Mucosa of descending colon (tissue), 3 donors: Measurements from ENCODE around the gene AP4E1. TPM values are rescaled to one million over a fixed set of nuclear protein-coding genes. Genes with fewer than 3 reads are reported as not detected.

ENCODE experiments used
- ATAC-seq: fragments of 200-7000 bp; cut with Tn5 transposase; one replicate; pipeline ENCODE4 v1.9.1; 2020; ENCODE audit warnings: mild to moderate bottlenecking, moderate library complexity
- DNase-seq, 3 donors: peaks; one replicate each; pipeline ENCODE4 v3.0.0-alpha.2; 2020
- H3K36me3 ChIP-seq: fragments of 200-600 bp; one replicate; pipeline ENCODE4 v1.8.0; 2021; ENCODE audit warnings: low read depth, mild to moderate bottlenecking
- H3K4me1 ChIP-seq: fragments of 200-600 bp; one replicate; pipeline ENCODE4 v1.8.0; 2021; ENCODE audit warnings: low read depth, mild to moderate bottlenecking
- H3K4me3 ChIP-seq: fragments of 200-600 bp; one replicate; pipeline ENCODE4 v1.8.0; 2021; ENCODE audit warnings: mild to moderate bottlenecking
- H3K9me3 ChIP-seq: fragments of 200-600 bp; one replicate; pipeline ENCODE4 v1.8.0; 2021; ENCODE audit warnings: mild to moderate bottlenecking
- intact Hi-C, 2 donors: fragments of 100-400 bp; cut with DNase I in 1 of 2; cut with micrococcal nuclease in 1 of 2; formaldehyde crosslinking; loops; one replicate each; pipeline versions ENCODE4 v1.11.0 to v1.11.1; 2022; cut with DNase I, micrococcal nuclease
- total RNA-seq, 3 donors: library from RNA; stranded (reverse); fragmentation: NEBNext Ultra II Directional in 2 of 3; extraction: Animal tissue kit (Norgen Biotek cat#: 25700) in 2 of 3; gene quantifications; one replicate each; pipeline versions ENCODE4 v1.2.1 to v1.2.4, GENCODE V29; 2021 to 2023
- TF ChIP-seq, protein P1 (sequence below): fragments of 200-600 bp; IDR thresholded peaks from one replicate; pipeline ENCODE4 v1.8.0; 2022; ENCODE audit warnings: antibody characterized with exemption, mild to moderate bottlenecking
- donor health status: DM: no; HTN: no; CAD: no; lungs with moderate emphysema.
- donor health status: DM: no; HTN: no; CAD: no.
- donor health status: DM: no; HTN: yes; CAD: no.

Gene AP4E1
- total RNA-seq, 3 donors from 2014 or later, result 9.6 to 11.9 (median 11.6) TPM

DNA sequence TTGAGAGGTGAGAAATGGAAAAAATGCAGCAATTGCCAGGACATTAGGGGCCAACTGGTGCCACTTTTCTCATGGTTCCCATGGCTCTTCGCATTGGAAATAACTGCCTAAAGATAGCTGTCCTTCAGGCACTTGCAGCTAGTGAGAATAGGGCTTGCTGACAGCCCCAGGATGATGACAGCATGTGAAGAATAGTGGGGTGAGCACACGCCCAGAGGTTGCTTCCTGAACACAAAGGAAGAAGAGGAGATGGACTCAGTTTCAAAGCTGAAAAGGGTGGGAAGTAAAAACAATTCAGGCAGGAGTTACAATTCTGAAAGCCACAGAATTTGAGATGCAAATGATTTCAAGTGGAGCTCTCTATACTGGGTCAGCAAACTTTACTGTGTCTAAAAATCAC lies 140.6 kb downstream of the AP4E1 start:
- H3K4me1 ChIP-seq, result peaks cover 14% of the 10 kb centered on the region
- ATAC-seq (no peak), DNase-seq (no peak)
- H3K9me3 ChIP-seq, result no peaks in the 10 kb centered on the region
- no peaks in the 10 kb centered on the region for H3K36me3 ChIP-seq
- TF ChIP-seq, protein P1, sequence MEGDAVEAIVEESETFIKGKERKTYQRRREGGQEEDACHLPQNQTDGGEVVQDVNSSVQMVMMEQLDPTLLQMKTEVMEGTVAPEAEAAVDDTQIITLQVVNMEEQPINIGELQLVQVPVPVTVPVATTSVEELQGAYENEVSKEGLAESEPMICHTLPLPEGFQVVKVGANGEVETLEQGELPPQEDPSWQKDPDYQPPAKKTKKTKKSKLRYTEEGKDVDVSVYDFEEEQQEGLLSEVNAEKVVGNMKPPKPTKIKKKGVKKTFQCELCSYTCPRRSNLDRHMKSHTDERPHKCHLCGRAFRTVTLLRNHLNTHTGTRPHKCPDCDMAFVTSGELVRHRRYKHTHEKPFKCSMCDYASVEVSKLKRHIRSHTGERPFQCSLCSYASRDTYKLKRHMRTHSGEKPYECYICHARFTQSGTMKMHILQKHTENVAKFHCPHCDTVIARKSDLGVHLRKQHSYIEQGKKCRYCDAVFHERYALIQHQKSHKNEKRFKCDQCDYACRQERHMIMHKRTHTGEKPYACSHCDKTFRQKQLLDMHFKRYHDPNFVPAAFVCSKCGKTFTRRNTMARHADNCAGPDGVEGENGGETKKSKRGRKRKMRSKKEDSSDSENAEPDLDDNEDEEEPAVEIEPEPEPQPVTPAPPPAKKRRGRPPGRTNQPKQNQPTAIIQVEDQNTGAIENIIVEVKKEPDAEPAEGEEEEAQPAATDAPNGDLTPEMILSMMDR, result no peak
- H3K4me3 ChIP-seq, result no peak overlapping the region
- intact Hi-C loops, result no loop called here

DNA sequence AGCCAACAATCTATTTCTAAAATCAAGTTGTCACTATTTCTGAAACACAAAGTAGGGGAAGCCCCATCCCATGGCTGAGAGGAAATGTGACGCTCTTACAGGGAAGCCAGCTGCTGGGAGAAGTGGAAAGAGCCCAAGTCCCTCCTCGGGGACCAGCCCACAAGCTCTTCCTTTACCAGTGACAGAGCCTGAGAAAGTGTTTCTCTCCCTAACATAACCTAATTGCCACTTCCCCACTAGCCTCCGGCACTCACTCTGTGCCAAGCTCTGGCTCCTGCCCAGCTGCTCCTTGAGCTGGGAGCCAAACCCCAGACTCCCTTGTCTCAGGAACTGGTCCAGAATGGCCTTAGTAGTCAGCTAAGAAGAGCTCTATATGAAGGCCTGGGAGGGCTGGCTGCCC lies 143.3 kb downstream of the AP4E1 start:
- Histone ChIP-seq H3K9me3 (no peaks in the 10 kb centered on the region), H3K4me1 (peaks cover 9% of the 10 kb centered on the region), H3K36me3 (no peaks in the 10 kb centered on the region), H3K4me3 (no peak overlapping the region)
- TF ChIP-seq, protein P1, result no peak
- intact Hi-C loops, result no loop called here
- DNase-seq, result peak; percentile 42 to 65 (median 46)
- peak; percentile 53 for ATAC-seq

DNA sequence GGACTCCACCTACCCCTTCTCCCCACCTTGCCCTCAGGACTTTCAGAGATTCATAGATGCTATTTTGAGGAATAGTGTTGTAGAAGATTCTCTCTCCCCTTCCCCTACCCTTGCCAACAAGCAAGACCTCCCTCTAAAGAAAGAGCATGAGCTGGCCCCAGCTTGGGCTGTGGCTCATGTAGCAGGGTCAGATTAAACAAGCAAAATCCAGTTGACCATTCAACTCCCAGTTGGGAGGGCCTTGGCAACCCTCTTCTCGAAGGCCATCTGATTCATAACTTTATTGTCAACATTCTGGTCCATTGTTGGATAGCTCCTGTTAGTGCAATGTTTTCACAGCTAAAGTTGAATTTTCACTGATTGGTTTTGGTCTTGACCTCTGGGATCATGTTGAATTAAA lies 145.1 kb downstream of the AP4E1 start:
- Histone ChIP-seq H3K4me1 (no peaks in the 10 kb centered on the region), H3K4me3 (no peak overlapping the region), H3K9me3 (no peaks in the 10 kb centered on the region), H3K36me3 (no peaks in the 10 kb centered on the region)
- no peak for DNase-seq
- no peak for ATAC-seq
- intact Hi-C loops, result no loop called here
- TF ChIP-seq, protein P1, result no peak

DNA sequence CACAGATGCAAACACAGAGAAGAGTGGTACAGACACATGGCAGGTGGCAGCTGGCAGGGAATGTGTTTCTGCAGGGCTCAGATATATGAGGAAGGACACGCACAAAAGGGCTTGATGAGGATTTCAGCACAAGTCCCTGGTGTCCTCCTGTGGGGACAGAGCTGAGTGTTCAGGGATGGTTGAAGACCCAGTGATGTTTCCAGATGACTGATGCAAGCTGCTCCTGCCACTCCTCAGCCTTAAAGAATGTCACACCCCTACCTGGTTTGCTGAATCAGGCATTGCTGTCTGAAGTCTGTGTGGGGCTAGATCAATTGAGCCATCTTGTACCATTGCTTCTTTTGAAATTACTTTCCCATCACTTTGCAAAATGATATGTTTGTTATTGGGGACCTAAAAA lies 146.1 kb downstream of the AP4E1 start:
- no peaks in the 10 kb centered on the region for H3K9me3 ChIP-seq
- intact Hi-C loops, result no loop called here
- H3K4me3 ChIP-seq, result no peak overlapping the region
- DNase-seq, result no peak
- no peak for ATAC-seq
- H3K4me1 ChIP-seq, result no peaks in the 10 kb centered on the region
- TF ChIP-seq, protein P1, result no peak
- no peaks in the 10 kb centered on the region for H3K36me3 ChIP-seq

Other genes starting within 250 kb of the AP4E1 start
- 10 to 100 TPM; 34.7 to 39.7 (median 38.8) TPM for gene TRPM7, start 221.9 kb upstream of the AP4E1 start, total RNA-seq
- 100 to 1,000 TPM; 167 to 341 (median 287) TPM for gene SPPL2A, start 143.0 kb upstream of the AP4E1 start, total RNA-seq
- gene TNFAIP8L3, start 186.2 kb downstream of the AP4E1 start, total RNA-seq, result 10 to 100 TPM in 2 of 3 donors, 1 to 10 TPM in 1; 8.2 to 11.2 (median 10.0) TPM